Activated T-helper 17 cell treated with anti-CD3 and anti-CD28 coated beads, Interleukin-2, amount 50 U/mL, for 72 hours (primary cell): ENCODE data around the gene FAM204A. TPM values are rescaled to one million over a fixed set of nuclear protein-coding genes. Genes with fewer than 3 reads are reported as not detected.
A peak's percentile ranks its signal among the peaks of the same experiment; 100 is the strongest.

Source experiments
- ATAC-seq: fragments of 150-1000 bp; cut with Tn5 transposase; replicated peaks from 2 replicates; pipeline ENCODE4 v1.10.0; 2021; ENCODE audit warnings: mild to moderate bottlenecking, moderate library complexity
- H3K27ac Mint-ChIP-seq: one replicate; pipeline ENCODE4 v1.8.0; 2022; ENCODE audit warnings: mixed read lengths
- H3K27me3 Mint-ChIP-seq: one replicate; pipeline ENCODE4 v1.8.0; 2022; ENCODE audit warnings: mixed read lengths
- H3K36me3 Mint-ChIP-seq: one replicate; pipeline ENCODE4 v1.8.0; 2022; ENCODE audit warnings: low read depth, mild to moderate bottlenecking, mixed read lengths
- H3K4me1 Mint-ChIP-seq: one replicate; pipeline ENCODE4 v1.8.0; 2022; ENCODE audit warnings: mixed read lengths
- H3K4me3 Mint-ChIP-seq: one replicate; pipeline ENCODE4 v1.8.0; 2022; ENCODE audit warnings: mild to moderate bottlenecking, mixed read lengths
- H3K9me3 Mint-ChIP-seq: one replicate; pipeline ENCODE4 v1.8.0; 2022; ENCODE audit warnings: mixed read lengths
- total RNA-seq, 2 donors: library from RNA; stranded (reverse); gene quantifications; one replicate each; pipeline ENCODE4 v1.2.3, GENCODE V29; 2022

Gene FAM204A
- total RNA-seq, 2 donors from 2014 or later, result 41.8 to 56.4 TPM

DNA sequence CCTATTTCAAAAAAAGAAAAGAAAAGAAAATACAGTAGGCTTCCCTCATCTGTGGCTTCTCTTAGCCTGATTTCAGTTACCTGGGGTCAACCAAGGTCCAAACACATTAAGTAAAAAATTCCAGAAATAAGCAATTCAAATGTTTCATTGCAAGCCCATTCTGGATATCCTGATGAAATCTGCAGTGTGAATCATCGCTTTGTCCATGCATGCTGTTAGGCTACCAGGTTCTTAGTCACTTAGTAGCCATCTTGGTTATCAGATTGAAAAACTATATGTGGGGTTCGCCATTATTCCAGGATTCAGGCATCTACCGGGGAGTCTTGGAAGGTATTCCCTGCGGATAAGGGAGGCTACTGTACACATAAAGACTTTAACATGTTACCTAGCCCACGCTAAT is 991 bp upstream of the FAM204A start:
- Mint-ChIP-seq H3K36me3 (peaks cover 31% of the 10 kb centered on the region), H3K4me3 (peak overlapping the region; percentile 87), H3K27ac (peak overlapping the region; percentile 94), H3K4me1 (peaks cover 29% of the 10 kb centered on the region), H3K27me3 (no peaks in the 10 kb centered on the region), H3K9me3 (no peaks in the 10 kb centered on the region)
- no peak for ATAC-seq

DNA sequence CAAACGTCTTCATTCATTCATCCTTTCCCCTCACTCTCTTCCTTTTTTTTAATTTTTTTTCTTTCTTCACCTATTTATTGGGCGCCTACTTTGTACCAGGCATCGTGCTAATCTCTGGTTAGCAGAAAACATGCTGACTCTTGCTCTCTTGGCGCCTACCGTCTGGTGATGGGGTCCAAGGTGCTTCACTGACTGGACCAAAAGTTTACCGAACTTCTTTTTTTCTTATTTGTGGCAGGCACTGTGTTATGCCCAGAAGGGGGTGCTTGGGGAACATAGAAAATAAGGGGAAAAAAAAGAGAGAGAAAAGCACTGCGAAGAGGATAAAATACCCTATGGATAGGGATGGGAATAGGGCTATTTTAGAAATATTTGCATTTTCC is 505 bp upstream of the FAM204A start:
- H3K9me3 Mint-ChIP-seq, result no peaks in the 10 kb centered on the region
- no peaks in the 10 kb centered on the region for H3K27me3 Mint-ChIP-seq
- ATAC-seq, result no peak
- peaks cover 36% of the 10 kb centered on the region for H3K36me3 Mint-ChIP-seq
- H3K4me3 Mint-ChIP-seq, result peak overlapping the region; percentile 87
- peak overlapping the region; percentile 94 for H3K27ac Mint-ChIP-seq
- H3K4me1 Mint-ChIP-seq, result peaks cover 33% of the 10 kb centered on the region

GRCh38 chr10:118340486-118340885 is 1.6 kb downstream of the FAM204A start:
- Mint-ChIP-seq H3K36me3 (peaks cover 55% of the 10 kb centered on the region), H3K27ac (peak overlapping the region; percentile 49), H3K9me3 (no peaks in the 10 kb centered on the region), H3K27me3 (no peaks in the 10 kb centered on the region), H3K4me1 (peaks cover 35% of the 10 kb centered on the region), H3K4me3 (peak overlapping the region; percentile 87)
- ATAC-seq, result no peak

- H3K27ac Mint-ChIP-seq, result no peak overlapping the region
- H3K4me1 Mint-ChIP-seq, result peaks cover 37% of the 10 kb centered on the region
Observed at GRCh38 chr10:118339111-118339510, 3.0 kb downstream of the FAM204A start.

GRCh38 chr10:118337356-118337755 is 4.8 kb downstream of the FAM204A start:
- peaks cover 83% of the 10 kb centered on the region for H3K36me3 Mint-ChIP-seq
- no peaks in the 10 kb centered on the region for H3K27me3 Mint-ChIP-seq
- no peaks in the 10 kb centered on the region for H3K9me3 Mint-ChIP-seq
- peaks cover 30% of the 10 kb centered on the region for H3K4me1 Mint-ChIP-seq
- H3K4me3 Mint-ChIP-seq, result no peak overlapping the region
- ATAC-seq, result no peak
- H3K27ac Mint-ChIP-seq, result no peak overlapping the region

More at GRCh38 chr10:118339111-118339510, 3.0 kb downstream of the FAM204A start:
- no peaks in the 10 kb centered on the region for H3K9me3 Mint-ChIP-seq
- H3K27me3 Mint-ChIP-seq, result no peaks in the 10 kb centered on the region
- ATAC-seq, result no peak
- peaks cover 69% of the 10 kb centered on the region for H3K36me3 Mint-ChIP-seq
- no peak overlapping the region for H3K4me3 Mint-ChIP-seq

DNA sequence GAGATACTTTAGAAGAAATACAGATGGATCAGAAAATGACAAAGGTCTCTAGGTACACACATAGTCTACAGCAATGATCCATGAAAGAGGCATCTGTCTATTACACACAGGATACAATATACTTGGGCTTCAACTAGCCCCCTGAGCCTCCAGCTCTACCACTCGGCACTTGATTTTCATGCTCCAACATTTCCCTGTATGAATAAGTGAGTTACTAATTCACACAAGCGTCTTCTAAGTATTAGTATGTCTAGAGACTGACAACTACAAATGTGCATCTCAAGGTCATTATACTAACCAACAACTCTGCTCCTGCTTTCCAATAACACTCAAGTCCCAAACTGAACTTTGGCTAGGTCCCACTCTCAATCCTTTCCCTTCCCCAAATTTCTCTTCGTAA is 8.3 kb downstream of the FAM204A start:
- peaks cover 89% of the 10 kb centered on the region for H3K36me3 Mint-ChIP-seq
- no peaks in the 10 kb centered on the region for H3K27me3 Mint-ChIP-seq
- H3K4me1 Mint-ChIP-seq, result peaks cover 26% of the 10 kb centered on the region
- peak overlapping the region; percentile 30 for H3K27ac Mint-ChIP-seq
- no peaks in the 10 kb centered on the region for H3K9me3 Mint-ChIP-seq
- ATAC-seq, result no peak
- no peak overlapping the region for H3K4me3 Mint-ChIP-seq

DNA sequence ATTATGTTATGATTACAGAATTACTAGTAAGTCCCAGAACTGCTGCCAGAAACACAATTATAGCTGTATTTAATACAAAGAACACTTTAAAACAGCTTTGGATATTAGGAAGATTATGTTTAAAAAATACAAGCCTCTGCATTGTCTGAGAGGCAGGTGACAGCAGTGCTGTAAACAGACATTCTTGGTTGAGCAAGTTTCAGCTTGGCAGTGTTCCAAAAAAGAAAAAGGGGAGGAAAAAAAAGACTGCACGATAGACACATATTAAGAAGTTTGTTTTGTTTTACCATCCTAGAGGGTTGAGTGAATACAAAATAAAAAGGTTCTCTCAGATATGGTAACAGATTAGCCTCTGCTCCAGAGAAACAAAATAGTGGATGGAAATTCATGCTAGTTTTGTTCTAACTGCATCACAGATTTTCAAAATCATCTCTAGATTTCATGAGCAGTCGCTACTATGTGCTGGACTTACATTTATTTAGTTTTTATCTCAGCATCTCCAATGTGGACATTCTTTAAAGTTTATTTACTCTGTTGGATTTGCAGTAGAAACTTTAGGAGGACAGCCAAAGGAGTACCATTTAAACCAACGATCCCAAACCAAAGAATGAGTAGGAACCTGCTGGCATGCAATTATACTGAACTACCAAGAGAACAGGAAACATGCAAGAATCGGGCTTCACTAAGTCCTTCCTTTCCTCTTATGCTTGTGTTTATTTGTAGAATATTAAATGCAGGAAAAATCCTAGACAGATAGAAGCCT is 9.0 kb downstream of the FAM204A start:
- no peak overlapping the region for H3K27ac Mint-ChIP-seq
- H3K27me3 Mint-ChIP-seq, result no peaks in the 10 kb centered on the region
- H3K4me3 Mint-ChIP-seq, result no peak overlapping the region
- H3K36me3 Mint-ChIP-seq, result peaks cover 89% of the 10 kb centered on the region
- H3K9me3 Mint-ChIP-seq, result no peaks in the 10 kb centered on the region
- no peak for ATAC-seq
- peaks cover 22% of the 10 kb centered on the region for H3K4me1 Mint-ChIP-seq

DNA sequence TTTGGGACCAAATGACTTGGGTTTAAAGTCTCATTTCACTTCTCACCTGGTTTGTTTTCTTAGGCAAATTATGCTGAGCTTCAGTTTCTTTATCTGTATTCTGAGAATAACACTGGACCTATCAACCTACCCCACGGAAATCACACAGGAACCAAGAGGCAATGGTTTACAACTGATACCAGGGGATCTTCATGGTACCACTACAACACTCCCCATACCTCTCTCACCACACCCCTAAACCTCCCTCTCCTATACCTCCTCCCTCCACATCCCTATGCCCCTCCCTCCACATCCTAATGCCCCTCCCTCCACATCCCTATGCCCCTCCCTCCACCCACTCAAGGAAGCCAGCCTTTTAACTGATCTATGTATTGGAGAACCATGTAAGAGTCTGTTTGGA is 9.9 kb downstream of the FAM204A start:
- no peaks in the 10 kb centered on the region for H3K27me3 Mint-ChIP-seq
- peak; percentile 62 for ATAC-seq
- H3K27ac Mint-ChIP-seq, result no peak overlapping the region
- peaks cover 17% of the 10 kb centered on the region for H3K4me1 Mint-ChIP-seq
- H3K9me3 Mint-ChIP-seq, result no peaks in the 10 kb centered on the region
- peaks cover 89% of the 10 kb centered on the region for H3K36me3 Mint-ChIP-seq
- H3K4me3 Mint-ChIP-seq, result no peak overlapping the region

DNA sequence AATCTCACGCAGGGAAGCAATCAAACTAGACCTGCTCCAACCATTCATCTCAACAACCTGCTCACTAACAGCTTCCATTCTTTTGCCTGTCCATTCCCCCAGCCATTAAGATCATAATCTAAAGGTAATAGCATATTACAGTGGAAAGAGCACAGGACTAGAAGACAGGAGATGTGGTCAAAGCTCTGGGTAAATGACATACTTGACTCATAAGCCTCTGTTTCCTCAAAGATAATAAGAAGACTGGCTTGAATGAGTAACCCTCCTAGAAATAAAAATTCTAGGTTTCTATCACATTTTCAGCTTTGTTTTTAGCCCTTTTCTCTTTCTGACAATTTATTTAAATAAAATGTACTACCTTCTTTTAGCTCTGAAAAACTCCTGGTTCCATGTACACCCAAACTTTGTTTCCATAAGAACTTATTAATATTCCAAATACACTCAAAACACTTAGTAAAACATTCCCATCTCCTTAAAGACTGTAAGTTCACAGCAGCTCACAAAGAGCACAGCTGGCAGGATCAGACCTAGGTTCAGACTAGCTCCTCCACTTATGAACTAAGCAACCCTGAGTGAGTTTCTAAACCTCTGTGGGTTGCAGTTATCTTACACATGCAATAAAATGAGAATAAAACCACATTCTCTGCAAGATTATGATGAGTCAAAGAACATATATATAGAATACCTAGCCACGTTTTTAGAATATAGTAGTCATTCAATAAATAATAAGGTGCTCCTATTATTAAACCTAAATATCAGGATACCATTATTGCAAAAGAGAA is 11.6 kb downstream of the FAM204A start:
- H3K4me1 Mint-ChIP-seq, result peaks cover 17% of the 10 kb centered on the region
- peak overlapping the region; percentile 82 for H3K27ac Mint-ChIP-seq
- no peaks in the 10 kb centered on the region for H3K27me3 Mint-ChIP-seq
- H3K9me3 Mint-ChIP-seq, result no peaks in the 10 kb centered on the region
- ATAC-seq, result peak; percentile 85
- peaks cover 92% of the 10 kb centered on the region for H3K36me3 Mint-ChIP-seq
- no peak overlapping the region for H3K4me3 Mint-ChIP-seq

DNA sequence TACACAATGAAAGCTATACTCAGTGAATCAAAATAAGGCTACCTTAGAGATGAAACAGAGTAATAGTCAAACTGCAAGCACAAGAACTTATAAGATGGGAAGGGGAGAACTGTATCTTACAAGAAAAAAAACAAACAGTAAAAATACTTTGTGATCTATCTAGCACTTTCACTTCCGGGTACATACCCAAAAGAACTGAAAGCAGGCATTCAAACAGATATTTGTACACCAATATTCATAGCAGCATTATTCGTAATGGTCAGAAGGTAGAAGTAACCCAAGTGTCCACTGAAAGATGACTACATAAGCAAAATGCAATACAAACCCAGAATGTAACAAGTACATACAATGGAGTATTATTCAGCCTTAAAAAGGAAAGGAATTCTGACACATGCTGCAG is 18.0 kb downstream of the FAM204A start:
- no peak overlapping the region for H3K27ac Mint-ChIP-seq
- H3K9me3 Mint-ChIP-seq, result no peaks in the 10 kb centered on the region
- ATAC-seq, result no peak
- H3K27me3 Mint-ChIP-seq, result no peaks in the 10 kb centered on the region
- H3K4me3 Mint-ChIP-seq, result no peak overlapping the region
- H3K36me3 Mint-ChIP-seq, result peaks cover 93% of the 10 kb centered on the region
- H3K4me1 Mint-ChIP-seq, result no peaks in the 10 kb centered on the region

GRCh38 chr10:118321724-118322575 is 20.2 kb downstream of the FAM204A start:
- H3K36me3 Mint-ChIP-seq, result peaks cover 93% of the 10 kb centered on the region
- no peaks in the 10 kb centered on the region for H3K4me1 Mint-ChIP-seq
- no peaks in the 10 kb centered on the region for H3K27me3 Mint-ChIP-seq
- H3K27ac Mint-ChIP-seq, result peak overlapping the region; percentile 10
- no peaks in the 10 kb centered on the region for H3K9me3 Mint-ChIP-seq
- no peak for ATAC-seq
- no peak overlapping the region for H3K4me3 Mint-ChIP-seq

DNA sequence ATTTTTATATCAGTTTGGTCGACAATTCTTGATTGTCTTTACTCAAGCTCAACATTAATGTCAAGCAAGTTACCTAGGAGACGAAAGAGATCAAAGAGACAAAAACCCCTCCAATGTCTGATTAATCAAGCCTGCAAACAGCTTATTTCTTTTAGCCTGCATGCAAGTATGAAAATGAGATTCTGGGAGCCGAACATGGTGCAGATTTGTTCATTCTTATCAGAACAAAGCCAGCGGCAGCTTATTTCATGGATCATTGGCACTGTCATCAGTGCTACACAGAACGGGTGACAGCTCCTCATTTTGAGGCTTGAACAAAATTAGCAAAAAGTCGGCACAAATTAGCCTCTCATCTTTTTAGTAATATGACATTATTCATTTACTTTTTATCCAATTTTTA is 26.5 kb downstream of the FAM204A start:
- no peaks in the 10 kb centered on the region for H3K27me3 Mint-ChIP-seq
- no peaks in the 10 kb centered on the region for H3K9me3 Mint-ChIP-seq
- peaks cover 78% of the 10 kb centered on the region for H3K36me3 Mint-ChIP-seq
- no peak overlapping the region for H3K4me3 Mint-ChIP-seq
- ATAC-seq, result no peak
- no peaks in the 10 kb centered on the region for H3K4me1 Mint-ChIP-seq
- no peak overlapping the region for H3K27ac Mint-ChIP-seq

GRCh38 chr10:118314882-118315281 is 27.2 kb downstream of the FAM204A start:
- no peaks in the 10 kb centered on the region for H3K4me1 Mint-ChIP-seq
- H3K36me3 Mint-ChIP-seq, result peaks cover 80% of the 10 kb centered on the region
- no peak overlapping the region for H3K4me3 Mint-ChIP-seq
- no peaks in the 10 kb centered on the region for H3K9me3 Mint-ChIP-seq
- no peak for ATAC-seq
- no peak overlapping the region for H3K27ac Mint-ChIP-seq
- H3K27me3 Mint-ChIP-seq, result no peaks in the 10 kb centered on the region

GRCh38 chr10:118311505-118311904 is 30.6 kb downstream of the FAM204A start:
- Mint-ChIP-seq H3K27ac (no peak overlapping the region), H3K27me3 (no peaks in the 10 kb centered on the region), H3K4me3 (no peak overlapping the region), H3K4me1 (no peaks in the 10 kb centered on the region), H3K36me3 (peaks cover 84% of the 10 kb centered on the region), H3K9me3 (no peaks in the 10 kb centered on the region)
- no peak for ATAC-seq
